ENCODE data around the gene NRN1L.

GRCh38 chr16:67877064-67877463 lies 7.6 kb upstream of the NRN1L start:
- TF ChIP-seq, protein P1, sequence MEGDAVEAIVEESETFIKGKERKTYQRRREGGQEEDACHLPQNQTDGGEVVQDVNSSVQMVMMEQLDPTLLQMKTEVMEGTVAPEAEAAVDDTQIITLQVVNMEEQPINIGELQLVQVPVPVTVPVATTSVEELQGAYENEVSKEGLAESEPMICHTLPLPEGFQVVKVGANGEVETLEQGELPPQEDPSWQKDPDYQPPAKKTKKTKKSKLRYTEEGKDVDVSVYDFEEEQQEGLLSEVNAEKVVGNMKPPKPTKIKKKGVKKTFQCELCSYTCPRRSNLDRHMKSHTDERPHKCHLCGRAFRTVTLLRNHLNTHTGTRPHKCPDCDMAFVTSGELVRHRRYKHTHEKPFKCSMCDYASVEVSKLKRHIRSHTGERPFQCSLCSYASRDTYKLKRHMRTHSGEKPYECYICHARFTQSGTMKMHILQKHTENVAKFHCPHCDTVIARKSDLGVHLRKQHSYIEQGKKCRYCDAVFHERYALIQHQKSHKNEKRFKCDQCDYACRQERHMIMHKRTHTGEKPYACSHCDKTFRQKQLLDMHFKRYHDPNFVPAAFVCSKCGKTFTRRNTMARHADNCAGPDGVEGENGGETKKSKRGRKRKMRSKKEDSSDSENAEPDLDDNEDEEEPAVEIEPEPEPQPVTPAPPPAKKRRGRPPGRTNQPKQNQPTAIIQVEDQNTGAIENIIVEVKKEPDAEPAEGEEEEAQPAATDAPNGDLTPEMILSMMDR (IDR thresholded peaks at IDR 0.05; ENCODE audit: low read length) = no peak
- no peak for TF ChIP-seq EZH2 (IDR thresholded peaks at IDR 0.05; ENCODE audit: borderline replicate concordance, low read length)

All from OCI-LY1 (cell line).